Endodermal cell (in vitro differentiated cells): ENCODE measurements around the gene MICU2. TPM values are rescaled to one million over a fixed set of nuclear protein-coding genes. Genes with fewer than 3 reads are reported as not detected.

Source experiments
- DNase-seq: peaks from one replicate; pipeline ENCODE4 v3.0.0-alpha.2; 2017
- H3K27ac ChIP-seq: 2 replicates; pipeline ENCODE4 v1.5.1; 2013; ENCODE audit warnings: mild to moderate bottlenecking, low read depth, low read length, moderate library complexity
- H3K27me3 ChIP-seq: 2 replicates; pipeline ENCODE4 v1.6.1; 2013; ENCODE audit warnings: mild to moderate bottlenecking, low read length, moderate library complexity; ENCODE audit not compliant: insufficient read depth, control insufficient read depth, poor library complexity, severe bottlenecking
- H3K36me3 ChIP-seq: 2 replicates; pipeline ENCODE4 v1.7.0; 2013; ENCODE audit warnings: mild to moderate bottlenecking, low read length, moderate library complexity; ENCODE audit not compliant: control insufficient read depth, insufficient read depth
- H3K4me1 ChIP-seq: one replicate; pipeline ENCODE4 v1.7.0; 2013; ENCODE audit warnings: low read length; ENCODE audit not compliant: control insufficient read depth, insufficient read depth
- H3K4me3 ChIP-seq: 2 replicates; pipeline ENCODE4 v1.5.1; 2013; ENCODE audit warnings: mild to moderate bottlenecking, low read length, moderate library complexity
- H3K9ac ChIP-seq: 2 replicates; pipeline ENCODE4 v1.6.1; 2013; ENCODE audit warnings: mild to moderate bottlenecking, low read length, moderate library complexity; ENCODE audit not compliant: poor library complexity, severe bottlenecking; ENCODE audit errors: extremely low read depth
- H3K9me3 ChIP-seq: 2 replicates; pipeline ENCODE4 v1.6.1; 2013; ENCODE audit warnings: mild to moderate bottlenecking, low read length, moderate library complexity; ENCODE audit not compliant: control insufficient read depth
- H3K27ac Mint-ChIP-seq: 2 replicates; pipeline ENCODE4 v1.8.0; 2020; ENCODE audit warnings: mixed read lengths
- H3K27me3 Mint-ChIP-seq: 2 replicates; pipeline ENCODE4 v1.8.0; 2021; ENCODE audit warnings: mild to moderate bottlenecking, mixed read lengths; ENCODE audit not compliant: insufficient read depth
- H3K36me3 Mint-ChIP-seq: 2 replicates; pipeline ENCODE4 v1.8.0; 2020; ENCODE audit warnings: low read depth, mixed read lengths
- H3K4me1 Mint-ChIP-seq: 2 replicates; pipeline ENCODE4 v1.8.0; 2020; ENCODE audit warnings: mixed read lengths
- H3K4me3 Mint-ChIP-seq: 2 replicates; pipeline ENCODE4 v1.8.0; 2020; ENCODE audit warnings: mild to moderate bottlenecking, moderate library complexity, mixed read lengths
- H3K9me3 Mint-ChIP-seq: 2 replicates; pipeline ENCODE4 v1.8.0; 2020; ENCODE audit warnings: mild to moderate bottlenecking, mixed read lengths
- WGBS, 2 experiments: methylation state at CpG; one replicate each; pipeline versions ENCODE4 v1.1.5 to v1.1.7; 2013; ENCODE audit warnings: missing lambda C conversion rate in 2 of 2, mixed read lengths in 1 of 2; ENCODE audit not compliant: insufficient coverage in 1 of 2, insufficient read length in 1 of 2; 5-methylcytosine and 5-hydroxymethylcytosine counted together
- total RNA-seq, 2 donors: library from RNA; stranded (reverse); fragmentation: NEBNext Ultra II Directional in 1 of 2; extraction: Animal tissue kit (Norgen Biotek cat#: 25700) in 1 of 2; gene quantifications; 2 replicates in 1 of 2; 3 replicates in 1 of 2; pipeline ENCODE4 v1.2.1, GENCODE V29; 2021
- TF ChIP-seq, protein P1 (sequence below): fragments of 200-600 bp; sonication (generic); conservative IDR thresholded peaks from 2 replicates; pipeline ENCODE4 v1.5.0; 2021; ENCODE audit warnings: antibody characterized with exemption, mild to moderate bottlenecking

MICU2 gene
- total RNA-seq, 2 donors from 2014 or later: 39.1 to 45.7 TPM

DNA sequence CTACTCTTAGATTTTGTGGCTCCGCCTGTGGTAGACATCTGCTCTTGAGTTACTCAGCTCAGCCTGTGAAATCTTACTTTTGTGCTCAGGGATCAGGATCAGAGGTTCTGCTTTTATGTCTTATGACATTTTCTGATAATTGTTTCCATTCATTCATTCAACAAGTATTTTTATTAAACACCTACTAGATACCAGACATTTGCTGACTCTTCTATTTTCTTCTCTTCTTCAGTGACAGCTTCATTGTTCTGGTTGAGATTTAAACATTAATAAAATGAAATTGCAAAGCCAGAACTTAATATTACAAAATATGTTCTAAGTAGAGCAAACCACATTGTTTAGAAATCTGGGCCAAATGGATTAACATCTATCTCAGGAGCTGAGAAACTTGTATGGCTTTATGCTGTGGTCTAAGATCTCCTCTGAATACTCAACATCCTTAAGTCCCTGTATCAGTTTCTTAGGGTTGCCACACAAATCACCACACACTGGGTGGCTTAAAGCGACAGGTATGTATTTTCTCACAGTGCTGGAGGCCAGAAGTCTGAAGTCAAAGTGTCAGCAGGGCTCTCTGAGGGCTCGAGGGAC is 15.8 kb upstream of the MICU2 start:
- Histone ChIP-seq H3K27ac (no peak overlapping the region), H3K4me1 (no peaks in the 10 kb centered on the region), H3K9me3 (no peaks in the 10 kb centered on the region), H3K9ac (no peak overlapping the region), H3K27me3 (peaks cover 8% of the 10 kb centered on the region), H3K4me3 (no peak overlapping the region), H3K36me3 (no peaks in the 10 kb centered on the region)
- Mint-ChIP-seq H3K4me1 (no peaks in the 10 kb centered on the region), H3K27me3 (peaks cover 11% of the 10 kb centered on the region), H3K36me3 (no peaks in the 10 kb centered on the region), H3K27ac (no peak overlapping the region), H3K9me3 (no peaks in the 10 kb centered on the region), H3K4me3 (no peak overlapping the region)
- 84 to 90% methylated on average over 3 of the region's 3 CpGs for WGBS, 2 experiments
- DNase-seq: no peak
- TF ChIP-seq, protein P1, sequence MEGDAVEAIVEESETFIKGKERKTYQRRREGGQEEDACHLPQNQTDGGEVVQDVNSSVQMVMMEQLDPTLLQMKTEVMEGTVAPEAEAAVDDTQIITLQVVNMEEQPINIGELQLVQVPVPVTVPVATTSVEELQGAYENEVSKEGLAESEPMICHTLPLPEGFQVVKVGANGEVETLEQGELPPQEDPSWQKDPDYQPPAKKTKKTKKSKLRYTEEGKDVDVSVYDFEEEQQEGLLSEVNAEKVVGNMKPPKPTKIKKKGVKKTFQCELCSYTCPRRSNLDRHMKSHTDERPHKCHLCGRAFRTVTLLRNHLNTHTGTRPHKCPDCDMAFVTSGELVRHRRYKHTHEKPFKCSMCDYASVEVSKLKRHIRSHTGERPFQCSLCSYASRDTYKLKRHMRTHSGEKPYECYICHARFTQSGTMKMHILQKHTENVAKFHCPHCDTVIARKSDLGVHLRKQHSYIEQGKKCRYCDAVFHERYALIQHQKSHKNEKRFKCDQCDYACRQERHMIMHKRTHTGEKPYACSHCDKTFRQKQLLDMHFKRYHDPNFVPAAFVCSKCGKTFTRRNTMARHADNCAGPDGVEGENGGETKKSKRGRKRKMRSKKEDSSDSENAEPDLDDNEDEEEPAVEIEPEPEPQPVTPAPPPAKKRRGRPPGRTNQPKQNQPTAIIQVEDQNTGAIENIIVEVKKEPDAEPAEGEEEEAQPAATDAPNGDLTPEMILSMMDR: no peak

DNA sequence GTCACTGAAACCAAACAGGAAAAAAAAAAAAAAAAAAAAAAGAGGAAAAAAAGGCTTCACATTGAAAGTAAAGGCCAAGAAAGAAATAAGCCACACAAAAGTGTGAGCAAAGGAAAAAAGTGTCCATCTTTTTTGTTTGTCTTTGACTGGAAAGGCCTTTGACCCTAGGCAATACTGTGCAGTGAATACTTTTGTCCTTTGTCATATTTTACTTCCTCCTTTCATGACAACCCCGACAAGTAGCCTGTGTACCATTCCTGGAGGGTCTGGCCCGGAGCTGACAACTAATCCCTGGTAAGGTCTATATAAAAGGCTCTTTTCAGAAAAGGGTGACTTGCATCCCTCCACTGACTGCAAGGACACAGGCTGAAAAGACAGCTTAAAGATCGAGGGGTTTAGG is 12.9 kb upstream of the MICU2 start:
- WGBS, 2 experiments: 56 to 85% methylated on average over 2 to 3 of the region's 3 CpGs
- no peak overlapping the region for H3K27ac Mint-ChIP-seq
- H3K4me1 Mint-ChIP-seq: no peaks in the 10 kb centered on the region
- Histone ChIP-seq H3K27ac (no peak overlapping the region), H3K4me1 (no peaks in the 10 kb centered on the region), H3K36me3 (no peaks in the 10 kb centered on the region), H3K9ac (no peak overlapping the region), H3K4me3 (no peak overlapping the region), H3K27me3 (peaks cover 8% of the 10 kb centered on the region), H3K9me3 (no peaks in the 10 kb centered on the region)
- TF ChIP-seq, protein P1: no peak
- H3K36me3 Mint-ChIP-seq: no peaks in the 10 kb centered on the region
- no peak for DNase-seq
- peaks cover 11% of the 10 kb centered on the region for H3K27me3 Mint-ChIP-seq
- H3K4me3 Mint-ChIP-seq: no peak overlapping the region
- no peaks in the 10 kb centered on the region for H3K9me3 Mint-ChIP-seq

DNA sequence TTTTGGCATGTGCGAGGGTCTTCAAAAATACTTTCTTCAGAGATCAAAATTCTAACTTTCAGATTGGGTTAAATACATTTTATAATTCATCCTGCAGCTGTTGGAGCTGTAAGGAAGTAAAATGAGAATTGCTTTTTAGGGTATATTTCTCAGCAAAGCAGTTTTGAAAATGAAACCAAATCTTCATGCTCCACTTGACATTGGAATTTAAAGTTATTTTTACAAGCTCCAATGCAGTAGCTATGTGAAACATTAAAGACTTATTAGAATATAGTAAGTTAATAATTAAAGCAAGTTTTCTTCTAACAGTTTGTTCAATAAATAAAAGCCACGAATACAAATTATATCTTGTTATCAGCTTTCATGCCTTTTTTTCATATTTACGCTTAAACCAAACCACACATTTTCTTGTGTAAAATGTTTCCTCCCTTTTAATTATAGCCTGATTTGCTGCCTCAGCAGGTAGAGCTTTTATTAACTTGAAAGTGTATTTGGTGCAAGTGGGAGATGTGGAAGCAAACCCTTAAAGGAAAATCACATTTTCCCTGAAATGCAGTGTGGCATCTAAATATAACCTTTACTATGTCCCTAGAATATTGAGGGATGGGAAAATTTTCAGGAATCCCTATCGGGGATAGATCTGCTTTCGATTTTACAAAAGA is 12.4 kb upstream of the MICU2 start:
- Mint-ChIP-seq H3K27me3 (peaks cover 9% of the 10 kb centered on the region), H3K4me3 (no peak overlapping the region)

More for the DNA sequence above, 12.4 kb upstream of the MICU2 start:
- H3K9me3 ChIP-seq: no peaks in the 10 kb centered on the region
- H3K36me3 ChIP-seq: no peaks in the 10 kb centered on the region
- no peak overlapping the region for H3K27ac ChIP-seq
- no peak for DNase-seq
- H3K9me3 Mint-ChIP-seq: no peaks in the 10 kb centered on the region
- H3K27ac Mint-ChIP-seq: no peak overlapping the region
- TF ChIP-seq, protein P1: no peak
- no peaks in the 10 kb centered on the region for H3K36me3 Mint-ChIP-seq
- no peak overlapping the region for H3K9ac ChIP-seq
- H3K4me1 ChIP-seq: no peaks in the 10 kb centered on the region
- WGBS, 2 experiments: 91% methylated on average over 5 of the region's 5 CpGs; no CpG with 5 or more reads in 1 of the 2 experiments
- no peaks in the 10 kb centered on the region for H3K4me1 Mint-ChIP-seq
- H3K27me3 ChIP-seq: peaks cover 8% of the 10 kb centered on the region
- H3K4me3 ChIP-seq: no peak overlapping the region
